ENCODE data around the gene IP6K2. TPM values are rescaled to one million over a fixed set of nuclear protein-coding genes. Genes with fewer than 3 reads are reported as not detected.

IP6K2 gene
- total and polyA plus RNA-seq, 2 experiments from 2014 or later = 97.0 to 97.4 TPM

- TF ChIP-seq JUNB (IDR thresholded peaks at IDR 0.05; ENCODE audit: unreplicated experiment) (no peak), NANOG (IDR thresholded peaks at IDR 0.05; ENCODE audit: borderline replicate concordance) (no peak), ETS1 (IDR thresholded peaks at IDR 0.05) (no peak), POLR2AphosphoS5 (IDR thresholded peaks at IDR 0.05; ENCODE audit: low read depth) (no peak), ZNF114 (CRISPR knock-in tag; IDR thresholded peaks at IDR 0.05) (no peak), EZH2 (IDR thresholded peaks at IDR 0.05; ENCODE audit: low read depth, unreplicated experiment) (no peak)
These were observed 27.6 kb downstream of the IP6K2 start (continued) for GRCh38 chr3:48689384-48689783.

- no peak overlapping the region for H3K4me3 ChIP-seq
- peaks cover 16% of the 10 kb centered on the region for H3K4me1 Mint-ChIP-seq
- H3K36me3 ChIP-seq (ENCODE audit: insufficient read depth) = peaks cover 52% of the 10 kb centered on the region
- ATAC-seq (no peak), DNase-seq (ENCODE audit: low spot score) (no peak)
- no peak overlapping the region for H2AFZ ChIP-seq
- no peak overlapping the region for H3K4me2 ChIP-seq
- peaks cover 54% of the 10 kb centered on the region for H3F3A ChIP-seq (replicated peaks; ENCODE audit: low read depth)
- H3K36me3 Mint-ChIP-seq (ENCODE audit: low read depth) = peaks cover 64% of the 10 kb centered on the region
- H3K9me2 ChIP-seq (ENCODE audit: insufficient read depth) = no peaks in the 10 kb centered on the region
- no peak overlapping the region for H3K27ac Mint-ChIP-seq
- no peak overlapping the region for H3K4me3 Mint-ChIP-seq
- peaks cover 7% of the 10 kb centered on the region for H3K4me1 ChIP-seq (ENCODE audit: insufficient read depth)
- no peaks in the 10 kb centered on the region for H3K9me3 Mint-ChIP-seq
- H3K79me2 ChIP-seq (replicated peaks; ENCODE audit: insufficient read depth) = peaks cover 24% of the 10 kb centered on the region
- peaks cover 48% of the 10 kb centered on the region for H4K20me1 ChIP-seq (replicated peaks; ENCODE audit: insufficient read depth)
- peaks cover 6% of the 10 kb centered on the region for H3K27me3 Mint-ChIP-seq (ENCODE audit: insufficient read depth, low read depth, poor library complexity)
- H3K27ac ChIP-seq (ENCODE audit: low read depth) = no peak overlapping the region
- no peaks in the 10 kb centered on the region for H3K27me3 ChIP-seq (ENCODE audit: insufficient read depth)
- TF ChIP-seq ZNF114 (CRISPR knock-in tag; IDR thresholded peaks at IDR 0.05) (no peak), STAT1 (IDR thresholded peaks at IDR 0.05; ENCODE audit: unreplicated experiment) (no peak), ETS1 (IDR thresholded peaks at IDR 0.05) (no peak), REST (IDR thresholded peaks at IDR 0.05; ENCODE audit: unreplicated experiment) (no peak), CREB1 (CRISPR knock-in tag; IDR thresholded peaks at IDR 0.05; ENCODE audit: low read depth) (no peak), ZNF462 (CRISPR knock-in tag; IDR thresholded peaks at IDR 0.05) (no peak), EZH2phosphoT487 (IDR thresholded peaks at IDR 0.05; ENCODE audit: unreplicated experiment) (no peak), NANOG (IDR thresholded peaks at IDR 0.05; ENCODE audit: borderline replicate concordance) (no peak), CTCF (conservative IDR thresholded peaks at IDR 0.05; ENCODE audit: low read depth in 2 of 2) (no peak)
These were observed 28.3 kb downstream of the IP6K2 start for GRCh38 chr3:48688737-48689075.

Data from GM23338 (cell line).